Omental fat pad (tissue), 4 donors: Measurements from ENCODE around the gene OR2A5. TPM values are rescaled to one million over a fixed set of nuclear protein-coding genes. Genes with fewer than 3 reads are reported as not detected.

ENCODE experiments used
- ATAC-seq: fragments of 150-250 bp; one replicate; pipeline ENCODE4 v1.9.1; 2016; ENCODE audit warnings: mild to moderate bottlenecking, moderate library complexity; ENCODE audit not compliant: low FRiP score
- DNase-seq: peaks from one replicate; pipeline ENCODE4 v3.0.0-alpha.2; 2019; ENCODE audit warnings: low spot score
- total RNA-seq, 4 donors: library from RNA; depleted of rRNA; stranded (reverse); fragments of >200 nt; gene quantifications; one replicate each; pipeline ENCODE4 v1.1.0, GENCODE V29; 2016
- TF ChIP-seq, protein P1 (sequence below), 3 donors: fragments of 450-650 bp; IDR thresholded peaks; one replicate each; pipeline ENCODE4 v1.5.1; 2016 to 2017; ENCODE audit warnings: antibody characterized with exemption in 3 of 3, mild to moderate bottlenecking in 3 of 3, moderate library complexity in 2 of 3

The OR2A5 gene
- total RNA-seq, 4 donors from 2014 or later = not detected

DNA sequence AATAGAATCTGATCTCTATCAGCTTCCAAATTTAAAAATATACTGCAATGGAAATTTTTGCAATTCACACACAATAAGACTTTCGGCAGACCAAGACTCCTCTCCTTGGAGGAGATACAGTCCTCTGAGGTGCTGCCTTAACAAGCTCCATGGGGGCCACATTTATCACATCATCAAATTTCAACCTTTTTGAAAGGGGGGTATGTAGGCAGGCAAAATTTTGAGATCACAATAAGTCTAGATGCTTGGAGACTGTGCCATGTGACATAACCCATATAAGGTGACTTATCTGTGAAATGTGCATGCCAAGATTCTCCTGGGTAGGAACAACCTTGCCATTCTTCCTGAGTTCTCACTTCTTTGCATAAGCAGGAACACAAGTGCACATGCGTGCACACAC lies 37.2 kb downstream of the OR2A5 start, which contains the start of gene OR2A12:
Gene OR2A12, plus strand, starts transcription at position 301 of the 400 bp plus-strand sequence. CDS start 8,830 bp downstream, outside the sequence.
- ATAC-seq (no peak), DNase-seq (no peak)
- TF ChIP-seq, protein P1, sequence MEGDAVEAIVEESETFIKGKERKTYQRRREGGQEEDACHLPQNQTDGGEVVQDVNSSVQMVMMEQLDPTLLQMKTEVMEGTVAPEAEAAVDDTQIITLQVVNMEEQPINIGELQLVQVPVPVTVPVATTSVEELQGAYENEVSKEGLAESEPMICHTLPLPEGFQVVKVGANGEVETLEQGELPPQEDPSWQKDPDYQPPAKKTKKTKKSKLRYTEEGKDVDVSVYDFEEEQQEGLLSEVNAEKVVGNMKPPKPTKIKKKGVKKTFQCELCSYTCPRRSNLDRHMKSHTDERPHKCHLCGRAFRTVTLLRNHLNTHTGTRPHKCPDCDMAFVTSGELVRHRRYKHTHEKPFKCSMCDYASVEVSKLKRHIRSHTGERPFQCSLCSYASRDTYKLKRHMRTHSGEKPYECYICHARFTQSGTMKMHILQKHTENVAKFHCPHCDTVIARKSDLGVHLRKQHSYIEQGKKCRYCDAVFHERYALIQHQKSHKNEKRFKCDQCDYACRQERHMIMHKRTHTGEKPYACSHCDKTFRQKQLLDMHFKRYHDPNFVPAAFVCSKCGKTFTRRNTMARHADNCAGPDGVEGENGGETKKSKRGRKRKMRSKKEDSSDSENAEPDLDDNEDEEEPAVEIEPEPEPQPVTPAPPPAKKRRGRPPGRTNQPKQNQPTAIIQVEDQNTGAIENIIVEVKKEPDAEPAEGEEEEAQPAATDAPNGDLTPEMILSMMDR (IDR thresholded peaks at IDR 0.05) = no peak

DNA sequence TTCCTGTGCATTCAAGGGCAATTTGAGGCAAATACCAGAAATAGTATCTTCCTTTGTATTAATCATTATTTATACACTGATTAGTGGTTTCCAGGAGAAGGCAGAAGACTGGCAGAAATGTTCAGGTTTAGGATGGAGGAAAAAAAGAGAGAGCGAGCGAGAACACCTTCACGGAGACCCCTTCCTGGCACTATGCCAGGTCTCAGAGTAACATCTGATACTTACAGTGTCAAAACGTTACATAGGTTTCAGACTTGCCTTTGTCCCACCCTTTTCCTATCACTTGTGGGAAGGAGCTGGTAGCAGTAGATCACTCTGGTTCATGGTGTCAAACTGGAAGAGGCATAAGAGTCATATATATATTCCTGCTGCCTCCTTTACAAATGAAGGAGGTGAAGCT lies 38.0 kb downstream of the OR2A5 start:
- ATAC-seq (no peak), DNase-seq (no peak)
- TF ChIP-seq, protein P1 (IDR thresholded peaks at IDR 0.05) = no peak

DNA sequence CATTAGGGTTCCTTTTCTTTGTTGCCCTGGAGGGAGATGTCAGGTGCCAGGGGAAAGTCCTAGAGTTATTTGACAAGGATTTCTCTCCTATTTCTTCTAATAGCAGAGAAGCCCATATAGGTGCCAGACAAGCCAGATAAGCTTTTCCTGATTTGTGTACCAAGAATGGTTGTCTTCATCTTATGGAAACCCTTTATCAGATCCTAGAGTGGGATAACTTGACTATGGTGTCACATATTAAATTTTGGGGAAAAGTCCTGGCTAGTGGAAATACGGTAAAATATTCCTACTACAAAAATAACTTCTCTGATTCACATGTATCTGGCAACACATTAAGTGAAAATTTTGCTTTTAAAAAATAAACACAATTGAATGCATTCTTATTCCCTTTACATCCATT lies 38.5 kb downstream of the OR2A5 start:
- ATAC-seq (no peak), DNase-seq (no peak)
- TF ChIP-seq, protein P1 (IDR thresholded peaks at IDR 0.05) = no peak

DNA sequence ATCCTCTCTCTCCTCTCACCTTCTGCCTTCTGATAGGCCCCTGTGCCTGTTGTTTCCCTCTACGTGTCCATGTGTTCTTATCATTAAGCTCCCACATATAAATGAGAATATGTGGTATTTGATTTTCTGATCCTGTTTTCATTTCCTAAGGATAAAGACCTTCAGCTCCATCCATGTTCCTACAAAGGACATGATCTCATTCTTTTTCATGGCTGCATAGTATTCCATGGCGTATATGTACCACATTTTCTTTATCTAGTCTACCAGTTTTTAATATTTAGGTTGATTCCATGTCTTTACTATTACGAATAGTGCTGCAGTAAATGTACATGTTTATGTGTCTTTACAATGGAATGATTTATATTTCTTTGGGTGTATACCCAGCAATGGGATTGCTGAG lies 41.9 kb downstream of the OR2A5 start:
- DNase-seq = no peak
- no peak for ATAC-seq
- TF ChIP-seq, protein P1 (IDR thresholded peaks at IDR 0.05) = no peak

DNA sequence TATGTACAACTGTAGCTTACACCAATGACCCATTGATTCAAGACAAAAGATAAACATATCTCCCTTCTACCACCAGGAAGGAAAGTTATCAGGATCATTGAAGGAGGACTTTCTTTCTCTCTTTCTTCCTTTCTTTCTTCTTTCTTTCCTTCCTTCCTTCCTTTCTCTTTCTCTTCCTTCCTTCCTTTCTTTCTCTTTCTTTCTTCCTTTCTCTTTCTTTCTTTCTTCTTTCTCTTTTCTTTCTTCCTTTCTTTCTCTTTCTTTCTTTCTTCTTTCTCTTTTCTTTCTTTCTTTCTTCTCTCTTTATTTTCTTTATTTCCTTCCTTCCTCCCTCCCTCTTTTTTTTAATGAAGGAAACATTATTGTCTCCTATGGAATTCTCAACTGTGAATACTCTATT lies 50.0 kb downstream of the OR2A5 start:
- ATAC-seq (no peak), DNase-seq (no peak)
- TF ChIP-seq, protein P1 (IDR thresholded peaks at IDR 0.05) = no peak

DNA sequence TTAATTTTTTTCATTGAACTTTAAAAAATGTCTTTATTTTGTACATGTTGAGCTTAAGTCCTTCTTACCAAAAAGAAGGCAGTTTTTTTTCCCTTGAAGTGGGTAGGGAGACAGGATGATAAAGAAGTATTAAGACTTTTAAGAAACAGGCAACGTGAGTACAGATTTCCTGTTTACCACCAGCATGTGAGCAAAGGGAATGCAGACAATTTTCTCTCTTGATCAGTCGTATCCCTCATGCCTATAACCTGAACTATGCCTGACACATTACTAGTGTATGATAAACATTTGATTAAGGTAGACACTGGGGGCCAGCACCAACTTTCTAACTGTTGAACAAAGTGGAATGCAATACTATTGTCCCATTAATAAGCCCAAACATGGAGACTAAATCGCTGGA lies 51.9 kb downstream of the OR2A5 start:
- TF ChIP-seq, protein P1 (IDR thresholded peaks at IDR 0.05) = no peak
- ATAC-seq (no peak), DNase-seq (no peak)

DNA sequence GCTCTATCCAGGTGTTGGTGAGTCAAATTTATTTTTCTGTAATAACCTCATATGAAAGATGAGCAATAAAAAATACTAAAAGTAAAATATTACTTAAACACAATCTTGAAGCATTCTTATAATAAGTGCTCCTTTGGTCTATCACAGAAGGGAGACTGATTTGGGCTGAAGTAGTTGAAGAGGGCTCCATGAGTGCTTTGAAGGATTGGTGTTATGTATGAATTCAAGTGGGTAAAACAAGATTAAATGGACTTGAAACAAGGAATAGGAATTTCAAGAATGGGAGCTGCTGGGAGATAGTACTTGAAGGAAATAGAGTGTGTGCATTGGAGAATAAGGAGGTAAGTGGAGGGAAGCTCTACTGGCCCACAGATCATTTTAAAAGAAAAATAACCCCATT lies 53.3 kb downstream of the OR2A5 start:
- DNase-seq = no peak
- no peak for ATAC-seq
- TF ChIP-seq, protein P1 (IDR thresholded peaks at IDR 0.05) = no peak
